Suppressor macrophage treated with lipopolysaccharide for 4 hours (primary cell): Measurements from ENCODE around the gene NADK.
A peak's percentile ranks its signal among the peaks of the same experiment; 100 is the strongest.

Experiments
- DNase-seq: peaks from one replicate; pipeline ENCODE4 v3.0.0-alpha.2; 2020

The NADK gene, protein sequence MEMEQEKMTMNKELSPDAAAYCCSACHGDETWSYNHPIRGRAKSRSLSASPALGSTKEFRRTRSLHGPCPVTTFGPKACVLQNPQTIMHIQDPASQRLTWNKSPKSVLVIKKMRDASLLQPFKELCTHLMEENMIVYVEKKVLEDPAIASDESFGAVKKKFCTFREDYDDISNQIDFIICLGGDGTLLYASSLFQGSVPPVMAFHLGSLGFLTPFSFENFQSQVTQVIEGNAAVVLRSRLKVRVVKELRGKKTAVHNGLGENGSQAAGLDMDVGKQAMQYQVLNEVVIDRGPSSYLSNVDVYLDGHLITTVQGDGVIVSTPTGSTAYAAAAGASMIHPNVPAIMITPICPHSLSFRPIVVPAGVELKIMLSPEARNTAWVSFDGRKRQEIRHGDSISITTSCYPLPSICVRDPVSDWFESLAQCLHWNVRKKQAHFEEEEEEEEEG

DNA sequence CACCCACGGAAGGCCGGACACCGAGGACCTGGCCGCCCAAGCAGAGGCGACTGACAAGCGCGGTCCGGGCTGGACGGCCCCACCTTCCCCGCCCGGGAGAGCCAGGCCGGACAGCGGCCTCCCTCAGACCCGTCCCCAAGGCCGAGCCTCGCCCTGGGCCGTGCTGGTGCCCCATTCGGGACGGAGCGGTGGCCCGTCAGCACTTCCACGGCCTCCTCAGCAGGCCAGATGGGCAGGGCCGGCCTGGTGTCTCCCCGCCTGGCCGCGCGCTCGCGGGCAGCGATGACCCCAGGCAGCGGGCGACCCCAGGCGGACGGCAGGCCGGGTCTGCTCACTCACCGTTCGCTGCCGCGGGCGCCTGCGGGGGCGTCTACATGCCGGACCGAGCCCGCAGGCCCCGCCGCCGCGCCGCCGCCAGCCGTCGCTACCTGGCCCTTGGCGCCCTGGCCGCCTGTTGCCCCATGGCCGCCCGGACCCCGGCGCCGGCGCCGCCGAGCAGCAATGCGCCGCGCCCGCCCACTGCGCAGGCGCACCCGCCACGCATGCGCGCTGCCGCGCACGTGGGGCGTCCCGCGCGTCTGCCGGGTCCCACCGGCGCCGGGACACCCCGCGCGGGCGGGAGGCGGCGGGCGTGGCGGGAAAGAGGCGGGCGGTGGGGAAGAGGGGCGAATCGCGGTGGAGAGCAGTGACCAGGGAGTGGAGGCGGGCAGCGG, at the start of gene NADK:
Gene NADK (minus strand): TSS at position 521 of the 713 bp plus-strand sequence. CDS start 13,064 bp downstream, outside the sequence.
- peak; percentile 90 for DNase-seq

DNA sequence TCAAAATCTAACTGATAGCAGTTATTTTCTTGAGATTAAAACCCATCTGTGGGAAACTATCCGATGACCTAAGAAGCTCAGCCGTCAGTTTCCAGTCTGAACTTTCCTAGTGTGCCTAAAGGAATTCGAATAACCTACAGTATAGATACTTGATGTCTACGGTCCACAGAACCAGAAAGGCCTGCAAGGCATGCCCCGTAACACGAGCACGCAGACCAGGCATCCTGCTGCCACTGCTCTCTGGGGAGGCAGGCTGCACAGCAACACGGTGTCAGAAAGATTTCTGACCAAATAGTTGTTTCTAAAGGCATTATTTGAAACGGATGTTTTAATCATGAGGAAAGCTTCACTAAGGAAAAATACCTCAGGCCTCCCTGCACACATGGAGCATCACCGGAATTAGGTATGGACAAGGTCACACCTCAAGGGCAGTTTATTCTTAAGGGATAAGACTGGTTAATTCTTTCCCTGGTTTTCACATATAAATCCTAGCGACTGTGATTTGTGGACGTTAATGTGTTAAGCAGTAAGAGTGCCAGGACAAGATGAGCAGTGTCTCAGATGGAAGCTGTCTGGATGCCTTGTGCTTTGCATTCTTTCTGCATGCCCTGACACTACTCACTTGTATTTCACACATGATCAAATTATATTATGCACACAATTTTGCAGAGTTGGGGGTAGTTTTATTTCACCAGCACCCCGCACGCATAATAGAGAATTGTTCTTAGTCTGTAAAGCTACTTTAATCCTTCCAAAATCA, 49.0 kb upstream of the NADK start:
- no peak for DNase-seq

DNA sequence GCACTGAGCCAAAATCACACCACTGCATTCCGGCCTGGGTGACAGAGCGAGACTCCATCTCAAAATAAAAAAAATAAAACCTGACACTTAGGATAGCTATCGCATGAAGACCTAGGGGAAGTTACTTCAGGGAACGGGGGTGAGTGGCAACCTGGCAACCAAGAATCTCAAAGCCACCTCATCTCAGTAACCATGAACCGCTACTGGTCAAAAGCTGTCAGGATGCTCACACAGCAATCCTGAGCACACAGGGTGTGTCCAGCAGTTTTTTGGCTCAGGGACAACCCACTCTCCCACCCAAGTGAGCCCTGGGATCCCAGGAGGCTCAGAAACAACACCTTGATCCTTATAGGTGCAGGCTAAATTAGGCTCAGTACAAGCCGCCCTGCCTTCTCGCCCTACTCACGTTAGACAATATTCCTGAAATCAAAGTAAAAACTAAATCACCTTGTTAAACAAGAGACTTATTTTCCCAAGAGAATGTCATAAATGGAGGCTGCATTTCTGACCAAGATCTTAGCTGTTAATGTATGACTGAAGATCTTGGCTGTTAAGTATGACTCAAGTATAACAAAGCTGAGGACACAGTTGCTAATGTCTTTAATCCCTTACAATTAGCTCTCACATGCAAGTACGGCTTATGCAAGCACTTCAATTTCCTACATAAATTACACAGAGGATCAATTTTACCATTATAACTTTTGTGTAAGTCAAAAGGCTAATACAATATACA, 48.3 kb upstream of the NADK start:
- no peak for DNase-seq

DNA sequence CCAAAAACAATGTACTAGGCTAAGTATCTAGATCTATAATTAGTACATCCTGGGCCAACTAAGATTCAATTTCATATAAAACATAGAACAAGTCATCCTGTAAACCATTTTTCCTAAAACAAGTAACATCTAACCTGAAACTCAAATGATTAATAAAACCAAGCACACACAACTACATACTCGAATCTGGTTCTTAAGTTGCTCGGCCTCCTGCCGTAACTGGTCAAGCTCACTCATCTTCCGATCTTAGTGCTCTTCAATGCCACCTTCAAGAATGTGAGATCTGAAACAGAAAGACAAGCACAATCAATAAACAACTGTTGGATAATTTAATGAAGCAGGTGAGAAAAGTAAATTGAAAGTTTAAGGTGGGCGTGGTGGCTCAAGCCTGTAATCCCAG, 46.9 kb upstream of the NADK start:
- no peak for DNase-seq

DNA sequence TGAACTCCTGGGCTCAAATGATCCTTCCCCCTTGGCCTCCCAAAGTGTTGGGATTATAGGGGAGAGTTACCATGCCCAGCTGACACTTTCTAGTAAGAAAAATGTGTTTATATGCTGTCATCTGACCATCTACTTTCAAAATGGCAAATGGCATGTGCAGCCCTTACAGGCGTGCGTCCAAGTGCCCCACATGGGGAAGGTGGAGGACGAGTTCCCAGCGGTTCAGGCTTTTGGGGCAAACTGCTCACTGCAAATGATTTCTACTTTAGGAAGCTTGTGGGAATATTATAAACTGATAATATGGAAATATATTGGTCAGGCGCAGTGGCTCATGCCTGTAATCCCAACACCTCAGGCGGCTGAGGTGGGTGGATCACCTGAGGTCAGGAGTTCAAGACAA, 41.5 kb upstream of the NADK start:
- no peak for DNase-seq

DNA sequence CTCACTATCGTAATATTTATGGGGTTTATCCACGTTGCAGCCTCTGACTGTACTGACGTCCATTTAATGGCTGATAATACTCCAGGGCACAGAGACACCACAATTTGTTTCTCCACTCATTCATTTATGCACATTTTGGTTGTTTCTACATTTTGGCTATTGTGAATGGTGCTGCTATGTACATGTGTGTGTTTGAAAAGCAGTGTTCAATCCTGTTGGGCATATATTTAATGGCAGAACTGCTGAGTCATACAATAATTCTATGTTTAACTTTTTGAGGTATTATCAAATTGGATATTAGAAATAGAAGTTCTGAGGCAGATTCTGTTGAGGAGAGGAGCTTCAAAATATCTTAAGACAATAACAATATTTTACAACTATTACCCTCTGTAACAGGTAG, 39.0 kb upstream of the NADK start:
- DNase-seq = no peak

DNA sequence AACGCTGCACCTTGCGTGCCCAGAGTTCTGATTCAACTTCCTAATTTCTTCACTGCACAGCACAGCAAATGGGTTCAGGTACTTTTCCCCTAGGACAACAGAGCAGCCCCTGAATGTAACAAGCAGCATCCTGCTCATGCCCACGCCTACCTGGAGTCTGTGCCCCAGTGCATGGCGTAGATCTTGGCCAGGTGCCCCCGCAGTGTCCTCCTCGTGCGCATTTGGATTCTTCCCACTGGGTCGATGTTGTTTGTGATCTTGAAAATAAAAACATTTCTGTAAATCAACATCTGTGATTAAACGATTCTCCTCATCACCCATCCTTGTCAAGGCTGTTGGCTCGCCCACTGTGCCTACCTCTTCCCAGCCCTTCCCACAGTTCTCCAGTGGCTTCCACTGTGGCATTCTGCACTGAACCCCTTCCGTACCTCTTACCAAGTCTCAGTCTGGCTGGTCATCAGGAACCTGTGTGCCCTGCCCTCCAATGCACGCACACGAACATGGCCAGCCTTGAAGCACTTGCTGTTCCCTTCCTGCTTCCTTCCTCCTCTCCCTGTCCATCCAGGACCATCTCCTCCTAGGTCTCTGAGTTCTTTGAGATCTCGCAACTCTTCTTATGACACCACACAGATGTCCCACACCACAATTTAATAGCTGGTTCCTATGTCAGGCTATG, 37.5 kb upstream of the NADK start:
- DNase-seq = no peak

DNA sequence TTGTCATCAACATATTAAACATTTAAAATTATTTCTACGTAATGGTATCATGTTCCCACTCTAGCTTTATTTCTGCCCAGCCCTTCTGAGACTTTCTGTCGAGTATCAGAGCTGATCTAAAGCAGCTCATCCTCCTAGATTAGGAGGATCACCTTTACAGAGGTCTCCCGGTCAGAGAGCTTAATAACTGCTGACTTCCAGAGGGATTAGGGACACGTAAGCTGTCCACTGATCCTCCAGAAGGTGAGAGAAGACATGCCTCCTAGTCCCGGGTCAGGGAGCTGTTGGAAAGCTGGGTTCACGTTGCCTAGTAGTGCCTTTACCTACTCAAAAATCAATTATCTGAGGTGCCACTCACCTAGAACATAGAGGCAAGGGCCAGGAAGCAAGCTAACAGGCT, 31.2 kb upstream of the NADK start:
- no peak for DNase-seq

DNA sequence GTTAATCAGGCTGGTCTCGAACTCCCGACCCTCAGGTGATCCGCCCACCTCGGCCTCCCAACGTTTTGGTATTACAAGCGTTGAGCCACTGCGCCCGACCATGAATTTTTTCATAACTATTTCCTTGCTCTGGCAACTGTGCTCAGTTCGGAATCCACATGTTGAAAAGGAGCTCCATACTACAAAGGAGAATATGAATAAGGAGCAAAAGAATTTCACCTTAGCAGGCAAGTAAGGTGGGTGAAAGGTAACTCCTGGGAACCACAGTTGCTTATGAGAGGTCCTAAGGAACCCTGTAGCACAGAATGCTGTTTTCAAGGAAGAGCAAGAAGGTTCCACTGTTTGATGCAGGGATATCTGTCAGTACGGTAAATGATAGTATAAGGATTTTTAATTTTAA, 29.9 kb upstream of the NADK start:
- no peak for DNase-seq

DNA sequence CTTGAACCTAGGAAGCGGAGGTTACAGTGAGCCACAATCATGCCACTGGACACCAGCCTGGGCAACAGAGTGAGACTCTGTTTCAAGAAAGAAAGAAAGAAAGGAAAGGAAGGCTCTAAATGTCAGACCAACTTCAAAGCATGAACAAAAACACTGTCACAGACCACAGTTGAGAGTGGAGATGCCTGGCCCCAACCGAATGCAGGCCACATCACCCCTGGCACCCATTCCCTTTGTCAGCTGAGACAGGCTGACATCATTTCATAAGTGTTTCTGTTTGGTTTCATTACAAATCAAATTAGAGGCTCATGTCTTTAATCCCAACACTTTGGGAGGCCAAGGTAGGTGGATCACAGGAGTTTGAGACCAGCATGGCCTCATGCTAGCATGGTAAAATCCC, 28.6 kb upstream of the NADK start:
- DNase-seq = peak; percentile 7

DNA sequence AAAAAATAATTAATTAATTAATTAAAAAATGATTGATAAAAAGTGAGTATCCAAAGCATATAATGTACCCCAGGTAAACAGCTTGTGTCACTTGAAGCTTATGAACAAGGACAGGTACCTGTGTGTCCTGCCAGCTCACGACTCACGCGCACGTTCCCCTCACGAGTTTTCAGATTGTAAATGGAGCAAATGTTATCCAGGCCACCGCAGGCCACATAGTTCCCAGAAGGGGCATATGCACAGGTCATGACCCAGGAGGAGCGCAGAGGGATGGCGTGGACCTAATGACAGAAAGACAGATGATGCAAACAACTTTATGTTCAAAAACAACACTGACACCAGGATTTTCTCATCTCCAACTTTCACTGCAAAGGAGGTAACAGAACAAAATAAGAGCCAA, 26.0 kb upstream of the NADK start:
- no peak for DNase-seq

DNA sequence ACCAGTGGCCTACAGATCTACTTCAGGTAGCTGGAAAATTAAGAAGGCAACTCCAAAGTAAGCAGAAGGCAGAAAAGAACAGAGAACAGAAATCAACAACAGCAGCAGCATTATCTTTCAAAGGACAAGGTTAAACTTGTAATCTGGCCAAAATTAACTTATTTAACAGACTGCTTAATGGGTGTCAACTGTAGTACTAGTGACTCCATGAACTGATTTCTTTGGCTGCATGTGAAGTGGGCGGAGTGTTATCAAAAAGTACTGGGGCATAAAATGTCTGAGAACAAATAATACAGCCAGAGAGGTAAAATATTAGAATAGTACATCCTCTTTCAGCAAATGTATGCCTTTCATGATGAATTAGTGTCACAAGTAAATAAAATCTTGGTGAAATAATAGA, 24.6 kb upstream of the NADK start:
- no peak for DNase-seq

DNA sequence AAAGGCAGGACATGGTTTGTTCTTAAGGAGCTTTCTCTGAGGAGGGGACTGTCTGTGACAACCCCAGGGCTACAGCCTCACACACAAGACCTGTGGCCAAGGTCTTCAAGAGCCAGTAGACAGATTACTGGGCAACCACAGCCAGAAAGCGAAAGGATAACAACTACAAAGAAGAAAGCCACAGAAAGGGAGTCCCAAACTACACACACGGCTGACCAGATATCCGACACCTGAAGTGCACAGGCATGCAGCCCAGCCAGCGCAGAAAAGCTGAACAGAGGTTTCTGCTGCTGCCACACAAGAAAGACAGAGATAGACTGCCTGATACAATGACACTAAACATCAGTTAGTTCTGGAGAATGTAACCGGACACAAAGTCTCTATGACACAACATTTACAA, 21.4 kb upstream of the NADK start:
- no peak for DNase-seq

DNA sequence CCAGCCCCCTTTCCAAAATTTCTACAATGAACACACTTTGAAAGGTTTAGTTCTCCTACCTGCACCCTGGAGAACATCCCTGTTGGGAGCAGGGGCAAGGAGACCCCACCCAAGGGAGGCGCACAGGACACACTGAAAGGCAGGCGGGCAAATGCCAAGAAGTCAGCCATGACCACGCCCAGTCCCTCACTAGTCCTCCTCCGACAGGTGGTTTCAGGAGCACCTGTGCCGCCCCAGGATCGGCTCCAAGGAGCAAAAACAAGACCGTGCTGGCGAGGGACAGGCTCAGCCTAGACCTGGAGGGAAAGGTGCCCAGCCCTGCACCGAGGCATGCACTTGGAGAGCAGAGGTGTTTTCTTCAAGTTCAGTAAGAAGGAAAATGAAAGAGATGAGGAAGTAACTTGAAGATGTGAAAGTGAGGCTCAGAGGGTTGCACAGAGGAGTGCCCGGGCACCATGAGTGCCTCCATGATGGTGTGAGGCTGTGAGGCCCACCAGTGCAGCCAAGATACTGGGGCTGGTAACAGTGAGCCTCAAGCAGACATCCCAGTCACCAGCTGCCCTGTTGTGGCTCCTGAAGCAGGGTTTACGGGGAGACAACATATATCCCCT, 19.6 kb upstream of the NADK start:
- DNase-seq = peak; percentile 36

DNA sequence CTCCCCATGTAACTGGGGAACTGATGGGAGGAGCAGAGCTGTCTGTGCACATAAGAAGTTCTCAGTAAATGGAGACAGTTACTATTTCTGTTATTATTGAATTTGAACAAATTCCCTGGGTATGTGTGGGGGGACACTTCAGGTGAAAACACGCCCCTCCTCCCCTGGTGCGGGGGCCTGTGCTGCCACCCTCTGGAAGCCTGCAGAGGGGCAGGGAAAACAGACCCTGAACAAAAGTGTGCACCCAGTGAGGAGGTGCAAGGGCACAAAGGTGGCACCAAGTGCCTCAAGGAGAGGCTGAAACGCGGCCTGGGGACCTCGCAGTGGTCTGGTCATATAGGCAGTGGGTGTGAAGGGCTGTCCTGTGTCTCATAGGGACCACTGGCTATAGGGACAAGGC, 18.2 kb upstream of the NADK start:
- no peak for DNase-seq

DNA sequence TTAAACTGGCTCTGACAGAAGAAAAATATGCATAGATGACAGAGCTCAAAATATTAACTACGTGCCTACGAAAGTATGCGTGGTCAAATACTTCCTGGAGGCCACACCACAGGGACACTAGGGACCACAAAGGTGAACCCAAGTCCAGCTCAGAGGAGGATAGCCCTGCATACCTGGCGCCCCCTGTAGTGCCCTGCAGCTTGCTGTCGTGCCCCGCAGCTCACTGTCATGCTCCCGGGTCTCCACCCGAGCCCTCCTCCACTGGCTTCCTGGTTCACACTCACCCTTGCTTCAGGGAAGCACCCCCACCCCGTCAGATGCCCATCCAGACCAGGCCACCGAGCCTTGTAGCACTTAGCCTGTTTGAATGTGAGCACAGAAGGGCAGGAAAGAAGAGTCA, 16.7 kb upstream of the NADK start:
- DNase-seq = no peak

DNA sequence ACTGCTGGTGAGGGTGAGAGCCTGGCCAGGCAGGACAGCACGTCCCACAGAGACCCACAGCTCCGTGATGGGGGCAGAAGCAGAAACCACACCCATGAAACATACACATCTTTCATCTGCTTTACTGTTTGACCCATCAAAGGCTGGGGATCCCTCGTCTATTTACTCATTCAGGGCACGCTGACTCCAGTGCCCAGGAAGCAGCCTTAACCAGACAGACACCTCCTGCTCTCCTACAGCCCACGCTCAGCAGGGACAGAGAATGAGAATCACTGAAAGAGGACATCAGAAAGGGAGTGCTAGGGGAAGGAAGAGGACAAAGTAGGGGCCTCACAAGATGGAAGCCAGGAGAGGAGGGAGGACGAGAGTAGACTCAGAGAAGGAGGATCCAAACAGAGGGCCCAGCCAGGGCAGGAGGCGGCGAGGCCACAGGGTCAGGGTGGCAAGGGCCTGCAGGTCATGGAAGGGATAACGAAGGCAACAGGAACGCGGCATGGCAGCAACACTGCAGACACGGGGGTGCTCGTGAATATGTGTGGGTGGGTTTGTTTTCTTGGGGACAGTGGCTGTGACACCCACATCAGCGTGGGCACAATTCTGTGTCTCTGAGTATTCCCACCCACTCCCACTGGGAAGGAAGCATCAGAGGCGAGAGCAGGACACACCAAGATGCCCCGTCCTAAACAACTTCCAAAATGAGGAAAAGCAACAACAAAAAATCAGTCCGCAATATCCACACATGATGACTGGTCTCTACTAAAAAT, 15.4 kb upstream of the NADK start:
- no peak for DNase-seq

DNA sequence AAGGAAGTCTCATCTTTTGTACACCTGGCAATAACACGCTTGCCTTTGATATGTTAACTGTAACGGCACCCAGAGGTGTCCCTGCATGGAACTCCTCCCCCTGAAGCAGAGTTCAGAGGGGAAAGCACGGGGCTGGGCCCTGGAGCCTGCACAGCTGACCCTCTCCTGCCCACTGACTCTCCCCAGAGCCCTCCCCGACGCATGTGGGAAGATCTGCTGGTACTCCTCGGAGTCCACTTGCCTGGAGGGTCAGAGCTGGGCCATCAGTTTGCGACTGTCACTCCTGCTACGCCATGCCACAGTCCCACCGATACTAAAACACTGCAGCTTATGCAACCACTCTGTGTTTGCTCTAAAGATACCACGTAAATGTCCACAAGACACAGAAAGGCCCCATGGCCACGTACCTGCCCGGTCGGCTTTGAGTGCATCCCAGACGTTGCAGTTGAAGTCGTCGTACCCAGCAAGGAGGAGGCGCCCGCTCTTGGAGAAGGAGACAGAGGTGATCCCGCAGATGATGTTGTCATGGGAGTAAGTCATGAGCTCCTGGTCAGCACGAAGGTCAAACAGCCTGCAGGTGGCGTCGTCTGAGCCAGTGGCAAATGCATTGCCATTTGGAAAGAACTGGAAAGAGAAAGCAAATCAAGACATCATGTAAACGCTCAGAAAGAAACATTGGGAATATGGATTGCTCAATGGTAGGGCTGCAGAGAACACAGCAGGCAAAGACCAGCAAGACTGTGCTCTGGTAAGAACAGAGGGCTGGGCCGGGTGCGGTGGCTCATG, 10.6 kb upstream of the NADK start:
- peak; percentile 64 for DNase-seq

DNA sequence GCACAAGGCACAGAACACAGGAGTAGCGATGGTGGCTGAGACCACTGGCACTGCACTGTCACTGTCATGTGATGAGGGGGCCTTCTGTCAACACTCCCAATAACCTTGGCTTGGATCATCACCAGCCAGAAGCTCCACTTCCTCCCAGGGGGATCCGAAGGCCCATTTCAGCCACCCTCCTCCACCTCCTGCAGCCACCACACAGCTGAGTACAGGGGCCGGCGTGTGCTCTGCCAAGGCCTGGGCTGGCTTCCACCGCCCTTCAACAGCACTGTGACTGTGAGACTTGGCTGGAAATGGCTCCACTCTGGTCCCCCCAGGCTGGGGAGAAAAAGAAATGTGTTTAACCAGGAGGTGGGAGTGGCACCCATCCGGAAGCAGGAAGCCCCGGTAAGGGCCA, 9.9 kb upstream of the NADK start:
- no peak for DNase-seq
